WERI-Rb-1 (cell line): Measurements from ENCODE around the gene TREH.

ENCODE experiments used
- DNase-seq: peaks from one replicate; pipeline ENCODE4 v3.0.0-alpha.2; 2020
- H3K27ac ChIP-seq: fragments of 250-450 bp; sonication (Bioruptor Pico); 2 replicates; pipeline ENCODE4 v1.5.1; 2020; ENCODE audit warnings: mild to moderate bottlenecking, moderate library complexity
- H3K27me3 ChIP-seq: fragments of 250-450 bp; sonication (Bioruptor Pico); 2 replicates; pipeline ENCODE4 v1.5.1; 2021; ENCODE audit warnings: mild to moderate bottlenecking, low read depth, moderate library complexity; ENCODE audit not compliant: insufficient read depth, severe bottlenecking
- H3K36me3 ChIP-seq: fragments of 250-450 bp; sonication (Bioruptor Pico); 2 replicates; pipeline ENCODE4 v1.5.1; 2020; ENCODE audit warnings: mild to moderate bottlenecking, moderate library complexity
- H3K4me3 ChIP-seq: 2 replicates; pipeline ENCODE4 v1.5.1; 2011; ENCODE audit warnings: low read depth, mild to moderate bottlenecking, control low read depth, low read length
- H3K9me3 ChIP-seq: fragments of 250-450 bp; sonication (Bioruptor Pico); 2 replicates; pipeline ENCODE4 v1.5.1; 2021; ENCODE audit warnings: mild to moderate bottlenecking, moderate library complexity; ENCODE audit not compliant: severe bottlenecking
- TF ChIP-seq, protein P1 (sequence below): IDR thresholded peaks from 2 replicates; pipeline ENCODE4 v1.5.1; 2011; ENCODE audit warnings: low read depth, mild to moderate bottlenecking, control low read depth, inconsistent platforms, low read length

TREH gene

DNA sequence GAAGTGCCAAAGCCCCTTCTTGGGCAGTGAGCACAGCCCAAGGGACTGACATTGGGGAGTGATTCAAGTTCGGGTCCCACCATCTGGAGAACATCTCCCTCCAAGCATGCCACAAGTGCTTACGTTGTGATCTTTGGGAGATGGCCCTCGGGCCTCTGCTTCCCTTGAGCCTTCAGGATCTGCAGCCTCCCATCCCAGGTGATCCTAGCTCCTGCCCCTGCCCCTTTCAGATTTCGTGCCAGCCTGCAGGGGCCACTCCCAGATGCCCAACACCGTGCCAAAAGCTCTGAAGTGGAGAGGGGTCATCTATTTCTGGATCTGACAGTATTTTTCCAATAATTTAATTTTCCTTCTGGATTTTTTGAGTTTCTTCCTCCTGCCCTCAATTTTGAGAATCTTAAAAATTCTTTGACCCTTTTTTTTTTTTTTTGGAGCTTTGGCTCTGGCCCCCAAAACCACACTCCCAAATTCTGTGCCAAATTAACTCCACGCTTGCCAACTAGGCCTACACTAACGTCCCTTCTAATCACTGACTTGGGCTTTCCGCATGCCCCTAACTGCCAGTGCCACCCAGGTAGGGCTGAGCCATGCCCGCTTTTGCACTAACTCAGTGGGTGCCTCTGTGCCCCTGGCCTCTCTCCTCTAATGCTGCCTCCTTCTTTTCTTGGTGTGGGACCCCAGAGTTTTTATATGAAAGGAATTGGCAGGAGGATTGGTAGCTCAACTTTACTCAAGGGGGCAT lies 46.7 kb downstream of the TREH start:
- TF ChIP-seq, protein P1, sequence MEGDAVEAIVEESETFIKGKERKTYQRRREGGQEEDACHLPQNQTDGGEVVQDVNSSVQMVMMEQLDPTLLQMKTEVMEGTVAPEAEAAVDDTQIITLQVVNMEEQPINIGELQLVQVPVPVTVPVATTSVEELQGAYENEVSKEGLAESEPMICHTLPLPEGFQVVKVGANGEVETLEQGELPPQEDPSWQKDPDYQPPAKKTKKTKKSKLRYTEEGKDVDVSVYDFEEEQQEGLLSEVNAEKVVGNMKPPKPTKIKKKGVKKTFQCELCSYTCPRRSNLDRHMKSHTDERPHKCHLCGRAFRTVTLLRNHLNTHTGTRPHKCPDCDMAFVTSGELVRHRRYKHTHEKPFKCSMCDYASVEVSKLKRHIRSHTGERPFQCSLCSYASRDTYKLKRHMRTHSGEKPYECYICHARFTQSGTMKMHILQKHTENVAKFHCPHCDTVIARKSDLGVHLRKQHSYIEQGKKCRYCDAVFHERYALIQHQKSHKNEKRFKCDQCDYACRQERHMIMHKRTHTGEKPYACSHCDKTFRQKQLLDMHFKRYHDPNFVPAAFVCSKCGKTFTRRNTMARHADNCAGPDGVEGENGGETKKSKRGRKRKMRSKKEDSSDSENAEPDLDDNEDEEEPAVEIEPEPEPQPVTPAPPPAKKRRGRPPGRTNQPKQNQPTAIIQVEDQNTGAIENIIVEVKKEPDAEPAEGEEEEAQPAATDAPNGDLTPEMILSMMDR = no peak
- peaks cover 24% of the 10 kb centered on the region for H3K36me3 ChIP-seq
- H3K4me3 ChIP-seq = no peak overlapping the region
- H3K9me3 ChIP-seq = no peaks in the 10 kb centered on the region
- H3K27ac ChIP-seq = no peak overlapping the region
- DNase-seq = no peak
- no peaks in the 10 kb centered on the region for H3K27me3 ChIP-seq

DNA sequence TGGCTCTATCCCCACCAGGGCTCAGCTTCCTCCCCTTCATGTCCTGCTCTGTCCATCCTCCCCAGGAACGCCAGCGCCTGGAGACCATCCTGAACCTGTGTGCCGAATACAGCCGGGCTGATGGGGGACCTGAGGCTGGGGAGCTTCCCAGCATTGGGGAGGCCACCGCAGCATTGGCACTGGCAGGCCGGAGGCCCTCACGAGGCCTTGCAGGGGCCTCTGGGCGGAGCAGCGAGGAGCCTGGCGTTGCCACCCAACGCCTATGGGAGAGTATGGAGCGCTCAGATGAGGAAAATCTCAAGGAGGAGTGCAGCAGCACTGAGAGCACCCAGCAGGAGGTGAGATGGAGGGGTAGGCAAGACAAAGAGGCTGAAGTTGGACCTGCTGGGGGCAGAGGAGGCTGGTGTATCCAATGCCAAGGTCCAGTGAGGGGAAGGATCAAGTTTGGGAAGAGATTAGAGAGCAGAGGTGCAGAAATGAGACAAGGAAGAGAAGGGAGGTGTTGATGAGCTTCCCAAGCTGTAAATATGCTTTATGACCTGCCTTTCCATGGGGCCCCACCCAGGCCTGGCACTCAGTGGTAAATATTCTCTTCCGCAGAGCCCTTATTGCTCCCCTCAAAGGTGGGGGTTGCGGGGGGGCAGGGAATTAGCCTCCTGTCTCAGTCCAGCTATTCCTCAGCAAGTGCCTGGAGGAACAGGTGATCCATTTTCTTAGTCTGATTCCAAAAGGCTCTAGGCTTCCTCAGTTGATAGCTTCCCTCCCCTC lies 48.1 kb downstream of the TREH start:
- no peaks in the 10 kb centered on the region for H3K27me3 ChIP-seq
- no peak for DNase-seq
- TF ChIP-seq, protein P1 = no peak
- H3K4me3 ChIP-seq = no peak overlapping the region
- peaks cover 33% of the 10 kb centered on the region for H3K36me3 ChIP-seq
- H3K27ac ChIP-seq = no peak overlapping the region
- no peaks in the 10 kb centered on the region for H3K9me3 ChIP-seq

DNA sequence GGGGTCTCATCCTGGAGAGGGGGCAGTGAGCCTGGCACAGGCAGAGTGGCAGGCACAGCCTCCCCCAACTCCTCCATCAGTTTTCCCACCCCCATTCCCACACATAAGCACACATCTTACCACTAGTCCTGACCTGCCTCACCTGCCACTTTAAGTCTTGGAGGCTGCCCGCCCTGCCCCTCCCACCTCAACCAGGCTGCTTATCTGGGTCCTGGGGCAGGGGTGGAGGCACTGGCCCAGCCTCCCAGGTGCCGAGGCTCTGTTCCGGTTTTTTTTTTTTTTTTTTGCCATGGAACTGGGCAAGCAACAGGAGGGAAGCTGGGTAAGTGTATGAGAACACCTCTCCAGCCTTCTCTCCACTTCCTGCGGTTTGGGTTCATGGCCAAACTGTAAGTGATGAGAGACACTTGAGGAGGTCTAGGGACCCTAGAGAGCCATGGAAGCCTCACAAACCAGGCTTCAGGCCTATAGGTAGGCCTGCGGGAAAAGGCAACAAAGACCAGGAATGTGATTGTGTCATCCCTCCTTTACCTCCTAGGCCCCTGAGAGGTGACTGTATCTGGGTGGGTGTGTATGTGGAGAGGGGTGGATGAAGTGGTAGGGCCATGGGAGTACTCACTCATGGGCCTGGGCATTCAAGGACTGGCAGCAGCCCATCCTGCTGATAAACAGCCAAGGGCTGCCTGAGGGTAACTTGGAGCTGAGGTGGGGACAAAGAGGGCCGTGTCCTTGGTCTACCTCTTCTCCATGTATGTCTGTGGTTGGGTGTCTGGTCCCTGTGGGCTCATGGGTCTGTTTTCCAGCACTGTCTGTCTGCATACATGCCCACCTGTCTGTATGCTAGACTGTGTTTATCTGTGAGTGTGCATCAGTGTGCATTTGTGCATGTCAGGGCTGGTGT lies 49.4 kb downstream of the TREH start:
- Histone ChIP-seq H3K27ac (no peak overlapping the region), H3K36me3 (peaks cover 32% of the 10 kb centered on the region), H3K9me3 (no peaks in the 10 kb centered on the region), H3K4me3 (no peak overlapping the region), H3K27me3 (no peaks in the 10 kb centered on the region)
- TF ChIP-seq, protein P1 = no peak
- no peak for DNase-seq

DNA sequence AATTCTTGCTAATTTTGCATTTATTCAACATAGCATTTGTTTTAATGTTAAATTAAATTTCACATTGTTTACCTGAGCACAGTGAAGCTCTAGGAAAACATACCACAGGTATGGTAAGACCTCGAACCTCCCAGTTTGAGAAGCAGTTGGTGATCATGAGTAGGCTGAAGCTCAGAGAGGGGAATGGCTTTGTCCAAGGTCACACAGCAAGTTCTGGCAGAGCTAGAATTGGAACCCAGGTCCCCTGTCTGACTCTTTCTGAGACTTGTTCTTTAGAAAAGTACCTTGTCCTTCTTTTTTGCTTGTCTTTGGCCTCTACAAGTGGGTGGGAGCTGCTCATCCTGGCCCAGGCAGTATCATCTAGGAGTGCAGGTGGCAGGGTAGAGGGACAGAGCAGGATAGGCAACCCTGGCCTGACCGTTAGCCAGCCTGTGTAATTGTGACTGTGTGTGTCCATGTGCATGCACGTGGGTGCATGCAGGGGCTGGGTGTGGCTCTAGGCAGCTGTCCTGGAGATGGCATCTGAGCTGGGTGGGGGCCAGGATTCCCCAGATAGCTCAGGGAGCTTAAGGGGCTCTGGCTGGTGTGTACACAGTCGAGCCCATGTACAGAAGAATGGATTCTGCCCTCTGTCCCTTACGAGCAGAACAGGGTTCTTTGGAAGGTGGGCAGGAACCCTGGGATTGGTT lies 50.4 kb downstream of the TREH start:
- no peaks in the 10 kb centered on the region for H3K27me3 ChIP-seq
- H3K9me3 ChIP-seq = no peaks in the 10 kb centered on the region
- no peak for DNase-seq
- H3K4me3 ChIP-seq = no peak overlapping the region
- H3K27ac ChIP-seq = no peak overlapping the region
- H3K36me3 ChIP-seq = peaks cover 34% of the 10 kb centered on the region
- TF ChIP-seq, protein P1 = no peak

DNA sequence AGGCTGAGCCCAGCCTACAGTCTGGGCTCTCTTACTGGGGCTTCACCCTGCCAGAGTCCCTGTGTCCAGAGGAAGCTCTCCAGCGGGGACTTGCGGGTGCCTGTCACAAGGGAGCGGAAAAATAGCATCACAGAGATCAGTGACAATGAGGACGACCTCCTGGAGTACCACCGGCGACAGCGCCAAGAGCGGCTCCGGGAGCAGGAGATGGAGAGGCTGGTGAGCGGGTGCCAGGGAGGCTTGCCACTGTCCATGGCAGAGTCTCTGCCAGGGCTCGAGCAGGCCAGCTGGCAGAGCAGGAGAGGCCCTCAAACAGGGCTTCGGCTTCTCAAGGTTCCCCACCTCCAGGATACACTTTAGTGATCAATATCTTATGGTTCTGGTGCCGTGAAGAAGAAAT lies 51.0 kb downstream of the TREH start:
- TF ChIP-seq, protein P1 = no peak
- Histone ChIP-seq H3K27me3 (no peaks in the 10 kb centered on the region), H3K9me3 (no peaks in the 10 kb centered on the region), H3K36me3 (peaks cover 34% of the 10 kb centered on the region), H3K4me3 (no peak overlapping the region), H3K27ac (no peak overlapping the region)
- DNase-seq = no peak
